H7 (cell line): ENCODE data around the gene TNRC6C. TPM values are rescaled to one million over a fixed set of nuclear protein-coding genes. Genes with fewer than 3 reads are reported as not detected.
"Not testable (repeated sequence)": the region's sequence is repeated elsewhere in the genome, so short reads cannot be mapped to it uniquely, and the experiment has no call there.

Experiments used
- DNase-seq: peaks from one replicate; pipeline ENCODE4 v3.0.0; 2012
- H3K27me3 ChIP-seq: 2 replicates; pipeline ENCODE4 v1.6.0; 2011; ENCODE audit warnings: mild to moderate bottlenecking, low read length; ENCODE audit not compliant: control insufficient read depth, insufficient read depth
- H3K36me3 ChIP-seq: replicated peaks from 2 replicates; pipeline ENCODE4 v1.5.1; 2011; ENCODE audit warnings: low read length; ENCODE audit not compliant: control insufficient read depth, insufficient read depth
- H3K4me3 ChIP-seq: 2 replicates; pipeline ENCODE4 v1.5.1; 2011; ENCODE audit warnings: low read depth, mild to moderate bottlenecking, control low read depth, low read length, moderate library complexity; ENCODE audit not compliant: insufficient read depth
- total RNA-seq: library from RNA; depleted of rRNA; stranded (reverse); fragments of >200 nt; shearing (Covaris generic); gene quantifications from 2 replicates; pipeline ENCODE4 v1.2.3, GENCODE V29; 2014

Gene TNRC6C
- total RNA-seq, 1 experiment from 2014 or later = 8.9 TPM

GRCh38 chr17:78114831-78115723, 156.6 kb downstream of the TNRC6C start:
- peak; percentile 60 for DNase-seq
- Histone ChIP-seq H3K27me3 (no peaks in the 10 kb centered on the region), H3K4me3 (no peak overlapping the region), H3K36me3 (no peaks in the 10 kb centered on the region; the same call in 1 of the 2 replicates)

DNA sequence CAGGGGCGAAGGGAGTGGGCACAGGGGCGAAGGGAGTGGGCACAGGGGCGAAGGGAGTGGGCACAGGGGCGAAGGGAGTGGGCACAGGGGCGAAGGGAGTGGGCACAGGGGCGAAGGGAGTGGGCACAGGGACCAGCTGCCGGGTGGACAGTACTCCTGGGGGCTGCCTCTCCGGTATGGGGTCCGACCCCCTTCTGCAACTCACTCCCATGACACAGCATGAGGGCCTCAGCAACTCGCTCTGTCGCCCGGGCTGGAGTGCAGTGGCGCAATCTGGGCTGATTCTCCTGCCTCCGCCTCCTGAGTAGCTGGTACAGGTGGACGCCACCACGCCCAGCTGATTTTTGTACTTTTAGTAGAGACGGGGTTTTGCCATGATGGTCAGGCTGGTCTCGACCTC, 157.3 kb downstream of the TNRC6C start:
- not testable (repeated sequence) for H3K36me3 ChIP-seq, H3K27me3 ChIP-seq, H3K4me3 ChIP-seq
- peak; percentile 39 for DNase-seq

DNA sequence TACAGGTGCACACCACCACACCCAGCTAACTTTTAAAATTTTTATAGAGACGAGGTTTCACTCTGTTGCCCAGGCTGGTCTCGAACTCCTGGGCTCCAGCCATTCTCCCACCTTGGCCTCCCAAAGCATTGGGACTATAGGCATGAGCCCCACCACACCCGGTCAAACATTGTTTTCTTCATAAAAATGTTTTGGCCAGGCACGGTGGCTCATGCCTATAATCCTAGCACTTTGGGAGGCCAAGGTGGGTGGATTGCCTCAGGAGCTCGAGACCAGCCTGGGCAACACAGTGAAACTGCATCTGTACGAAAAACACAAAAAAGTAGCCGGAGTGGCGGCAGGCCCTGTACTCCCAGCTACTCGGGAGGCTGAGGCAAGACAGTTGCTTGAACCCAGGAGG, 157.9 kb downstream of the TNRC6C start:
- H3K27me3 ChIP-seq = no peaks in the 10 kb centered on the region
- no peak for DNase-seq
- H3K4me3 ChIP-seq = no peak overlapping the region
- H3K36me3 ChIP-seq = no peaks in the 10 kb centered on the region; the same call in 1 of the 2 replicates

- DNase-seq = peak; percentile 90
- Histone ChIP-seq H3K27me3 (no peaks in the 10 kb centered on the region), H3K4me3 (no peak overlapping the region), H3K36me3 (peaks cover 2% of the 10 kb centered on the region)
Measured at GRCh38 chr17:78117027-78117981, 158.8 kb downstream of the TNRC6C start.

GRCh38 chr17:78118801-78119241, 160.3 kb downstream of the TNRC6C start:
- peak; percentile 46 for DNase-seq
- H3K4me3 ChIP-seq = no peak overlapping the region
- peaks cover 9% of the 10 kb centered on the region for H3K36me3 ChIP-seq
- H3K27me3 ChIP-seq = no peaks in the 10 kb centered on the region

- Histone ChIP-seq H3K4me3 (no peak overlapping the region), H3K36me3 (peaks cover 10% of the 10 kb centered on the region), H3K27me3 (no peaks in the 10 kb centered on the region)
- no peak for DNase-seq
Measured at GRCh38 chr17:78120537-78120936, 162.0 kb downstream of the TNRC6C start.

- Histone ChIP-seq H3K27me3 (no peaks in the 10 kb centered on the region), H3K36me3 (peaks cover 10% of the 10 kb centered on the region), H3K4me3 (no peak overlapping the region)
- peak; percentile 46 for DNase-seq
Measured at GRCh38 chr17:78120971-78121800, 162.7 kb downstream of the TNRC6C start.

DNA sequence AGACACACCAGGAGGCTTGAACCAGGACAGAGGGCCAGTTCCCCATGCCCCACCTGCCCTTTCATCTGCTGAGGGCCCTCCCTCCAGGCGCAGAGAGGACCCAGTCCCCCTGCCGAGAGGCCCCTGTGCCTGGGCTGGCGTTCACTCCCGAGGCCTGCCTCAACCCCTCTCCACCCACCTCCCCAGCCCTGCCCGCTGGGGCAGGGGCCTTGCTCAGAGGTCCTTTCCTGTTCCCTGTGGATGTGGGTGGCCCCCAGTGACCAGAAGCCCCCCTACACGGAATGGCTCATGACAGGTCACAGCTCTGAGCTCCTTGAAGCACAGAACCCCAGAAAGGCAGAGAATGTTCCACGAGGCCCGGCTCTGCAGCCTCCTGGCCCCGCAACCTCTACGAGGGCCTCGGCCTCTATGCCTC, 163.3 kb downstream of the TNRC6C start:
- peak; percentile 43 for DNase-seq
- Histone ChIP-seq H3K27me3 (no peaks in the 10 kb centered on the region), H3K4me3 (no peak overlapping the region), H3K36me3 (peaks cover 10% of the 10 kb centered on the region)

DNA sequence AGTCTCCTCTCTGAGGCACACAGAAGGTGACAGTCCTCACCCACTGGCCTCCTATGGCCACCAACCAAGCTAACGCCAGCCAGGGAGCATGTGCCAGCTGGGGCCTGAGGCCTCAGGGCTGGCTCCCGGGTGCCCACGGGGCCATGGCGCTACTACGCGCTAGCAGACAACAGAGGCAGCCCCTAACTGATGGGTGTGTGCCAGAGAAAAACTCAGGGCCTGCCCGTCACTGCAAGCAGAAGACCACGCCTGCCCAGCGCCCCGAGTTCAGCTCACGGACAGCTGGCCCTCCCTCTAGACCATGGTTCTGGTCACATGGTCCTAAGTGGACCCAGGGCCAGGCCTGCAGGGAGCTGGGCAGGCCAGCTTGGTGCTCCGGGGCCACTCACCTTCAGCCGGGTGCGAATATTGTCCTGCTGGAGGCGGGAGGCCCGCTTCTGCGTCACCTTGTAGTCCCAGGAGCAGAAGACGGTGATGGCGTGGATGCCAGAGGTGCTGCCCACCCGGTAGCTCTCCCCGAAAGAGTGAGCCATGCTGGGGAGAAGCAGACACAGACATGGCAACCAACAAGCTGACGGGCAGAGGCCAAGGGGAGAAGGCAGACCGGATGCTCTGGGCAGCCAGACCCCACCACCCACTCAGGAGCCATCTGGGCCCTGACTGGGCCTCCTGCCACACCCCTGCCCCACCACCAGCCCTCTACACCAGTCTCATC, 163.9 kb downstream of the TNRC6C start:
- peak; percentile 39 for DNase-seq
- Histone ChIP-seq H3K4me3 (no peak overlapping the region), H3K36me3 (peaks cover 10% of the 10 kb centered on the region), H3K27me3 (no peaks in the 10 kb centered on the region)

DNA sequence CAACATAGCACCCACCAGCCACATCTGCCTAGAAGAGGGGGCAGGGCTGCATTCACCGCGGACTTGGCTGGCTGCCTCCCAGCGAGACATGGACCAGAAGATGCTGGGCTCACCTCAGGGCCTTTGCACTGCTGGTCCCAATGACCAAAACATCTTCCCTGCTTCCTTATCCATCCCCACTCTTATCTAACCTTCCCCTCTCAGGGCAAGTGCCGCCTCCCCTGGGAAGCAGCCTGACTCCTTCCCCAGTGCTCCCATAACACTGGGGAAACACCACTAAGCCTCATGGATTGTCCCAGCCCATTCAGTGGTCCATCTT, 164.4 kb downstream of the TNRC6C start:
- no peak for DNase-seq
- peaks cover 10% of the 10 kb centered on the region for H3K36me3 ChIP-seq
- no peaks in the 10 kb centered on the region for H3K27me3 ChIP-seq
- no peak overlapping the region for H3K4me3 ChIP-seq

GRCh38 chr17:78123258-78123929, 164.9 kb downstream of the TNRC6C start:
- Histone ChIP-seq H3K36me3 (peaks cover 10% of the 10 kb centered on the region), H3K27me3 (no peaks in the 10 kb centered on the region), H3K4me3 (no peak overlapping the region)
- no peak for DNase-seq

DNA sequence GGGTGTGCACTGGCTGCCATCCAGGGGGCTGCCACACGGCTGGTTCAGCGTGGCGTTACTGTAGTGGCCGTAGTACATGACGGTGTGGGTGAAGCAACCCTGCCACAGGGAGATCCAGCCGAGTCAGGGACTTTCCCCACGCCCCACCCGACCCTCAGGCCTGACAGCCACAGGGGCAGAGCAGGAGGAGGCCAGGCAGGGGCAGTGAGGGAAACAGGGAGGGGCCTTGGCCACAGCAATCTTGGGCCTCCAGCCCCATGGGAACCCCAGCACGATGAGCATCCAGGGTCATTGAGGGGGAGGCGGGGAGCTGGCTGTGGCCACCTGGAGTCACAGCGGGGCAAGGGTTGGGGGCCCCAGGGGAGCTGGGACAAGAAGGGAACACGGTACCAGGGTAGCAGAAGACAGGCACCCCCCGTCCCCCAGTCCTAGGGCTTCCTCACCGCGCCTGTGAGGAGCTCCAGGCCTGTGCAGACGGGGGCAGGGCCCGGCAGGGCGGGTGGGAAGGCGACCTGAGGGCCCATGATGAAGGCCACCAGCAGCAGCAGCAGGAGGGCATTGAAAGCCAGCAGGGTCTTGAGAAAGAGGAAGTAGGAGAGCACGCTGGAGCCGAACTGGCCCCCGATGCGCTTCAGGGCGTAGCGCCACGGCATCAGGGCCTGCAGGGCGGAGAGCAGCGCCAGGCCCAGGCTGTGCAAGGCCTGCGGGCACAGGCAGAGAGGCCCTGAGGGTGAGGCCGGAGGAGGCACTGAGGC, 165.8 kb downstream of the TNRC6C start:
- Histone ChIP-seq H3K4me3 (no peak overlapping the region), H3K27me3 (no peaks in the 10 kb centered on the region), H3K36me3 (peaks cover 10% of the 10 kb centered on the region)
- DNase-seq = no peak

- Histone ChIP-seq H3K36me3 (peaks cover 10% of the 10 kb centered on the region), H3K27me3 (no peaks in the 10 kb centered on the region), H3K4me3 (no peak overlapping the region)
- no peak for DNase-seq
Measured at GRCh38 chr17:78124836-78125137, 166.3 kb downstream of the TNRC6C start.
